Measurements from ENCODE around the gene NBPF4.
"Not testable (repeated sequence)": the region's sequence is repeated elsewhere in the genome, so short reads cannot be mapped to it uniquely, and the experiment has no call there.

Gene NBPF4, protein sequence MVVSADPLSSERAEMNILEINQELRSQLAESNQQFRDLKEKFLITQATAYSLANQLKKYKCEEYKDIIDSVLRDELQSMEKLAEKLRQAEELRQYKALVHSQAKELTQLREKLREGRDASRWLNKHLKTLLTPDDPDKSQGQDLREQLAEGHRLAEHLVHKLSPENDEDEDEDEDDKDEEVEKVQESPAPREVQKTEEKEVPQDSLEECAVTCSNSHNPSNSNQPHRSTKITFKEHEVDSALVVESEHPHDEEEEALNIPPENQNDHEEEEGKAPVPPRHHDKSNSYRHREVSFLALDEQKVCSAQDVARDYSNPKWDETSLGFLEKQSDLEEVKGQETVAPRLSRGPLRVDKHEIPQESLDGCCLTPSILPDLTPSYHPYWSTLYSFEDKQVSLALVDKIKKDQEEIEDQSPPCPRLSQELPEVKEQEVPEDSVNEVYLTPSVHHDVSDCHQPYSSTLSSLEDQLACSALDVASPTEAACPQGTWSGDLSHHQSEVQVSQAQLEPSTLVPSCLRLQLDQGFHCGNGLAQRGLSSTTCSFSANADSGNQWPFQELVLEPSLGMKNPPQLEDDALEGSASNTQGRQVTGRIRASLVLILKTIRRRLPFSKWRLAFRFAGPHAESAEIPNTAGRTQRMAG

DNA sequence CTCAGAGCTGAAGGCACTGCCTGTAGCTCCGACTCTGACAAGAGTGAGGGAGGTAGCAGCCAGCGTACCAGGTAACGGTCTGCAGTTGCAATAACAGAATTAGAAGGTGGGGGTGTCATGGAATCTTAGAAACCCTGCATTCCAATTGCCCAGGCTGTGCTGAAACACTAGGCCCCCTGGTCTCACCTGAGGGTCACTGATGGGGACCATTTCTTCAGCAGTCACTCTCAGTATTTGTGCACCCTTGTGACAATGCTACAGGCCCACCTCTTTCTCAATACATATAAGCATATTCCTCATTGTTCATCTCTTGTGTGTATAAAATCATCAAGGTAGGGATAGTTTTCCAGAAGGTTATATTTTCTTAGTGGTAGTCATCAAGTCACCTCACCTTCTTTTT lies at the start of gene NBPF4:
Gene NBPF4, minus strand, starts transcription at position 101 of the 400 bp plus-strand sequence. CDS start 315 bp downstream, outside the sequence.
- DNase-seq = not testable (repeated sequence)

DNA sequence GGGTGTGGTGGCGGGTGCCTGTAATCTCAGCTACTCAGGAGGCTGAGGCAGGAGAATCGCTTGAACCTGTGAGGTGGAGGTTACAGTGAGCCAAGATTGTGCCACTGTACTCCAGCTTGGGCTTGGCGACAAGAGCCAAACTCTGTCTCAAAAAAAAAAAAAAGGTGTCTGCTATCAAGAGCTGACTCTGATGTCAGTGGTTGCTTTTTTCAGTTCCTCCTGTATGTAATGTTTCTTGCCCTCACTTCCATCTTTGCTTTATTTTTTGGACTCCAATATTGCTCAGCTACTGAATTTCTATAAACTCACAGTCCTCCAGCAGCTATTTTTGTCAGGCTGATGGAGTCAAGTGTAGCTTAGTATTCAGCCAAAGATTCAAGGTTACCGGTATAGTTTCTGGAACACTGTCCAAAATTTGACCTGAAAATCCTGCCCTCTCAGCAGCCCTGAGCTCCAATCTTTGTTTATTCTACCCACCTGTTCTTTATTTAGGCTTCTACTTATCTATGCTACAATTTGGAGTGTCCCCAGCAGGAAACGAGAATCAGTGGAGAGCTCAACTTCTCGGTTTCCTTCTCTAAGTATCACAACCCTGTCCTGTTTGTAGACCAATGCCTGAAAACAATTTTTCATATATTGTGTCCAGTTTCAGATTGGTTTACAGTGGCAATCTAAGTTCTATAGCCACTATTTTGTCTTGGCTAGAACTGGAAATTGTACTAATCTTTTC lies 38.8 kb upstream of the NBPF4 start:
- DNase-seq = not testable (repeated sequence)

DNA sequence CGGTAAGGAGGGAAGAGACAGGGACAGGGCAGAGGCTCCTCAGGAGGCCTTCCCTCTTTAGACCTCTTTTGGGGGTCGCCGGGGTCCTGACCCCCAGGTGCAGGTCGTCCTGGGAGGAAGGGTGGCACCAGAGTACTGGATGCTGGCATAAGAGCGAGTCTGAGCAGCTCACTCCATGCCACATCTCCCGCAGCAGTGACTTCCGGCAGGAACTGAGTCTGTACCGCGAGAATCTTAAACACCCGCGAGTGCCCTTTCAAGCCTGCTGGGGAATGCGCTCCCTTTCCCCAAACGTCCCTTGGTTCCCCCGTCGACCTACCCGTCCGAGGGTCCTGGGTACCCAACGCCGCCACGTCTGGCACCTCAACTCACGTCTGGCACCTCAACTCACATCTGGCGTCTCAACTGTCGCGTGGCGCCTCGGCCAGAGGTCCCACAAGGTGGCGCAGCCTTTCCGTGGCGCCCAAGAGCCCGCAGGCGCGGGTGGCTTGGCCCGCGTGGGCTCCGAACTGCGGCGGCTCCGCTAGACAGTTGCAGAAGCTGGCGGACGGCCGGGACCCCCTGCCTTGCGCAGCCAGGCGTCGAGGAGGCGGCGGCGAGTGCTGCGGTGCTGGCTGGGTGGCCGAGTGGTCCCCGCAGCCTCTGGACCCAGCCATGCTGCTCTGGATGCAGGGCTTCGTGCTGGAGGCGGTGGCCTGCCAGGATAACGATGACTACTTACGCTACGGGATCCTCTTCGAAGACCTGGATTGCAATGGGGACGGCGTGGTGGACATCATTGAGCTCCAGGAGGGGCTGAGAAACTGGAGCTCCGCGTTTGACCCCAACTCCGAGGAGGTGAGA lies 28.8 kb upstream of the NBPF4 start:
- not testable (repeated sequence) for DNase-seq

DNA sequence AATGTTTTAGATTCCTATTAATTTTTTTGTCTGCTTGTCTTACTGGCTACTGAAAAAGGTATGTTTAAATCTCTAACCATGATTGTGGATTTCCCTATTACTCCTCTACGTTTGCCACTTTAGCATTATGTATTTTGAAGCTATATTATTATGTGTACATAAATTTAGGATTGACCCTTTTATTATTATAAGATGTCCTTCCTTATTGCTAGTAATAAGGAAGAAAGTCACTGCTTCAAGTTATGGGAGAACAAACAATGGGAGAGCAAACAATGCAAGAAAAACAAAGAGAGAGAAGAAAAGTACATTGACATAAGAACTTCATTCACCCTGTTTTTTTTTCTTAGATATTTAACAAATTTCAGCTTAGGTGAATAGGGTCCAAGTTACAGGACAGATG lies 23.2 kb upstream of the NBPF4 start:
- not testable (repeated sequence) for DNase-seq

DNA sequence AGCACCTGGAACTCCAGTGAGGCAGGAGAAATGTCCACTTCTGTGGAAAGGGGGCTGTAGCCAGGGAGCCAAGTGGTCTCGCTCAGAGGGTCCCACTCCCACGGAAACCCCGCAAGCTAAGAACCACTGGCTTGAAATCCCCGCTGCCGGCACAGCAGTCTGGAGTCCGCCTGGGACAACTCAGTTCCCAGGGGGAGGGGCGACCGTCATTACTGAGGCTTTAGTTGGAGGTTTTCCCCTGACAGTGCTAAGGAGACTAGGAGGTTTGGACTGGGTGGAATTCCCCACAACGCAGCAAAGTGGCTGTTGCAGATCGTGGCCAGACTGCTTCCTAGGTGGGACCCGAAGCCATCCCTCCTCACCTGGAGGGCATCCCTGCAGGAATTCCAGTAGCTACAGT lies 18.1 kb upstream of the NBPF4 start:
- DNase-seq = not testable (repeated sequence)

DNA sequence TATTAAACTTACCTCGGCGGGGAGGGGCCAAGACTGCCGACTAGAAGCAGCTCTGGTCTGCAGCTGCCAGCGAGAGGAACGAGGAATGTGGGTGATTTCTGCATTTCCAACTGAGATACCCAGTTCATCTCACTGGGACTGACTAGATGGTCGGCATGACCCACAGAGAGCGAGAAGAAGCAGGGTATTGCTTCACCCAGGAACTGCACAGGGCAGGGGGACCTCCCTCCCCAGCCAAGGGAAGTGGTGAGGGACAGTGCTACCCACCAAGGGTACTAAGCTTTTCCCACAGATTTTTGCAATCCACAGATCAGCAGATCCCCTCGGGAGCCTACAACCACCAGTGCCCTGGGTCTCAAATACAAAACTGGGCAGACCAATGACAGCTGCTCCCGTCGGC lies 17.6 kb upstream of the NBPF4 start:
- DNase-seq = not testable (repeated sequence)

DNA sequence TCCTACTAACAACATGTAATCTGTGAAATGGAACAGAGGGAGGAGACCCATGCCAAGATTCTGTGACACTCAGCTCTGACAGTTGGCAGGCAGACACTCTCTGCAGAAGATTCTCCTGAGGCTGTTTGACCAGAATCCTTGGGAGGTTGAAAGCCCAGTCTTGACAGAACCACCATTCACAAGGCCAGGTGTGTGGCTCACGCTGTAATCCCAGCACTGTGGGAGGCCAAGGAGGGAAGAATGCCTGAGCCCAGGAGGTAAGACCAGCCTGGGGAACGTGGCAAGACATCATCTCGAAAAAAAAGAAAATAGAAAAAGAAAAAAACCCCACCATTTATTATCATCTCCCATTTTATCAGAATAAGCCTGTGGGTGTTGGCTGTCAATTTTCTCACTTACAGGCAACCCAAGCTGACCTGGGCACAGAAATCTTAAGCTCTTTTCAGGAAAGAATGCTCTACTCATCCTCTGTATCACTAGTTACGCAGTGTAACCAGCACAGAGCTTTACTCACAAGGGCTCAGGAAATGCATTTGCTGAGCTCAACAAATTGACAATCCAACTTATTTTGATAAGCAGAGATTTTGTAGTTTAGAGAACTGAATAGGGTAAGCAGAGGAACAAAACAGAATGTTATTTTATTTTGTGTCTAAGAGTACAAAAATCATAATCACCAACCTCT lies 16.8 kb upstream of the NBPF4 start:
- DNase-seq = not testable (repeated sequence)

DNA sequence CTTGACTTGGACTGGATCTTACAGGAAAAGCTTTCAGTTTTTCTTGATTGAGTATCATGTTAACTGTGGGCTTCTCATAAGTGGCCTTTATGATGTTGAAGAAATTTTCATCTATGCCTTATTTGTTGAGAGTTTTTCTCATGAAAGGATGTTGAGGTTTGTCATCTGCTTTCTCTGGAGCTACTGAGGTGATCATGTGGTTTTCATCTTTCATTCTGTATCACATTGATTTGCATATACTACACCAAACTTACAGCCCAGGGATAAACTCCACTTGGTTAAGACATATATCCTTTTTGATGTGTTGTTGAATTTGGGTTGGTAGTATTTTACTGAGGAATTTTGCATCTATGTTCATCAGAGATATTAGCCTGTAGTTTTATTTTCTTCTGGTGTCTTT lies 11.6 kb upstream of the NBPF4 start:
- DNase-seq = not testable (repeated sequence)

DNA sequence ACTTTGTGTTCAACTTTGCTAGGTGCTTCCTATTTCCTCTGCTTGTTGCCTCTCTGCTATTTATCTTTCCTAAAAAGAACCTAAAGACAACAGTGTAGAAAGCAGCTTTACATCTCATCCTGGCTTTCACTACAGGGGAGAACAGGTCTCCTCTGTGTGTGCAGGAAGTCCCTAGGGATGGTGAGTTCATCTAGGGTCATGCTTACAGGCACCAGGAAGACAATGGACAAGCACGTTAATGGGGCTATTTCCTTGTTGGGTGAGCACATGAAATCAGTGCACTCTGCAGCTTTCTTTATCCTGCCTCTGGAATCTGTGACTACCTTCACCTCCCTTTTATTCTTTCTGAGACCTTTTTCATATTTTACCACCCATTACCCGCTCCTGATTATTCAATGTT lies 4.5 kb downstream of the NBPF4 start:
- not testable (repeated sequence) for DNase-seq

DNA sequence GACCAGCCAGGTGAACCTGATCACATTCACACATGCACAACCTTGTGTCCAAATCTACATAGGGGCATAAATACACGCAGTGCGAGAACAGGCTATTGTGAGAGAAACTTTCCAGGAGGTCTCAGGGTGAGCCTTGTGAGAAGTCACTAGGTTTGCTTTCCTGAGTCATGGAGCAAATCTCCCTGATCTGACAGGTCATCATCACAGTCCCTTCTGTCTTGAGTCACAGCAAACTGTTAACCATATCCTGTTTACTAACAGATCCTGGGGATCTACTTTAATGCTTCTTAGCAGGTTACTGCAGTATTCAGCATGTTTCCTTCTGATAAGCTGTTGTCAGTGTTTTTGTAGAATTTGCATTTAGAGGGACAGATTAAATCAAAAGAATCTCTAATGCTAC lies 8.6 kb downstream of the NBPF4 start:
- not testable (repeated sequence) for DNase-seq

DNA sequence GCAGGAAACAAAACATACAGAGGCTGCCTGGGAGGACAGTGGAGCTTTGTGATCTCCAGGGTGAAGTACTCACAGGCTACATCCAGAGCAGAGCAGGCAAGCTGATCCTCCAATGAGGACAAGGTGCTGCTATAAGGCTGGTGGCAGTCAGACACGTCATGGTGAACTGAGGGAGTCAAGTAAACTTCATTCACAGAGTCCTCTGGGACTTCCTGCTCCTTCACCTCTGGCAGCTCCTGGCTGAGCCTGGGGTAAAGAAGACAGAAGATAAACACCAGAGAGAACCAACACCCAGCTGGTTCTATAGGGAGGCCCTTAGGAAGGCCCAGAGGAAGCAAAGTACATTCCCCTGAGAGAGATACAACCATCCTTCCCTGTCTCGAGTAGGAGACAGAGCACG lies 11.7 kb downstream of the NBPF4 start:
- DNase-seq = not testable (repeated sequence)

DNA sequence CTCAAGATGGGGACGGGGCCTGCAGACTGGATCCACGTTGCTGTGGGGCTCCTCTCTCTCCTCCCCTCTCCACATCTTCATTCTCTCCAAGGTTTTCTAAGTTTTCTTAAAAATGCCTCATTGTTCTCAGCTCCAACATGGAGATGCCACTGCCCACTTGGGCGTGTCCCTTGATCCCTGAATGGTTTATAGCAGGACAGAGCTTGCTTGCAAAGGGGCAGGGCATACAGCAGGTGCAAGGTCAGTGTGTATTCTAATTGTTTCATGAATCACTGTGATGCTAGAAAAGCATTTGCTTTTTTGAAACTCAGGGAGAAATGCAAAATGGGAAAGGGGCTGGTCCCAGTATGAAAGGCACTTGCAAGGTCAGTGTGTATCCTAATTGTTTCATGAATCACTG lies 13.9 kb downstream of the NBPF4 start:
- not testable (repeated sequence) for DNase-seq

DNA sequence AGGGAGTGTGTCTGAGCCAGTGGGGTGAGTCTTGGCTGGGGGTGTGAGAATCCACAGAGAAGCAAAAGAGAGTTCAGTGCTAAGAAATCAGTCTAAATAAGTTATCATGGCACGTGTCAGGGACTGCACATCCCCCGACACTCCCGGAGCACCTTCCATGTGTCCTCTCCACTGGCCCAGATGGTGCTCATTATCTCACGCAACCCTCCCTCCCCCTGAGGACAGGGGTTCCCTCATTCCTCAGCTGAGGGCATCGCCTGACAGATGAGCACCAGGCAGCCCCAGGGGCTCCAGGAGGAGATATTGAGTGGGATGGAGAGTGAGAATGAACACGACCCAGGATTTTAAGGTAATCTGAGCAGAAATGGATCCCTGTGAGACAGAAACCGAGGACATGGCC lies 16.1 kb downstream of the NBPF4 start:
- not testable (repeated sequence) for DNase-seq

DNA sequence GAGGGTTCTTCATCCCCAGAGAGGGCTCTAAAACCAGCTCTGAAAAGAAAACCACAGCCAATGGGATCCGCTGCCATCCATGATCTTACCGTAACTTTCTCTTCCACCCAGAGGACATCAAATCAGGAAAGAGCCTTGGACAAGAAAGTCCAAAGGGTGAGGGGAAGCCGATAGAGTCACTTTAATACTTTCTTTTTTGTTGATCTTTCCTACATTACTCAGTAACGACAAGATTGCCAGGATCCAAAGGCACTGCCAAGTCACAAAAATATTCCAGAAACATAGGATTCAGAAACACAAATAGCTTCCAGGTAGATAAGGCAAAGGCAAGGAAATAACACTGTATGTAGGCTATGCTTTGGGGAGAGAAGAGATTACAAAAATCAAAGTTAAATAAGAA lies 17.0 kb downstream of the NBPF4 start:
- not testable (repeated sequence) for DNase-seq

DNA sequence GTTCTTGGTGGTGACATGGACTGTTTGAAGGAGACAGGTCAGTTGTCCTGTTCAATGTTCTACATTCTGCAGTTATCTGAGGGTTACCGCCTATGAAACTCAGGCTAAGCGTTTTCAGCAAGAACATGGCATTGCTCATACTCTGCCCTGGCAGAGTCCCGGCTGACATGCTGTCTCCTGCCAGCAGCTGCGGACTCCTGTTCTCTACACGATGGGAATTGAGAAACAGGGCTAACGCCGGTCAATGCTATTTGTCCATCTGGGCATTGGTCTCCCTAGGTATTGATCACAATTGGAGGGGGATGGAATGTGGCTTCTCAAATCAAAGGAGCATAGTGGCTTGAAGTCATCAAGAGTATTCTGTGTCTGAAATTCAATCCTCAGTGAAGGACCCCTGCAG lies 20.6 kb downstream of the NBPF4 start:
- DNase-seq = not testable (repeated sequence)

DNA sequence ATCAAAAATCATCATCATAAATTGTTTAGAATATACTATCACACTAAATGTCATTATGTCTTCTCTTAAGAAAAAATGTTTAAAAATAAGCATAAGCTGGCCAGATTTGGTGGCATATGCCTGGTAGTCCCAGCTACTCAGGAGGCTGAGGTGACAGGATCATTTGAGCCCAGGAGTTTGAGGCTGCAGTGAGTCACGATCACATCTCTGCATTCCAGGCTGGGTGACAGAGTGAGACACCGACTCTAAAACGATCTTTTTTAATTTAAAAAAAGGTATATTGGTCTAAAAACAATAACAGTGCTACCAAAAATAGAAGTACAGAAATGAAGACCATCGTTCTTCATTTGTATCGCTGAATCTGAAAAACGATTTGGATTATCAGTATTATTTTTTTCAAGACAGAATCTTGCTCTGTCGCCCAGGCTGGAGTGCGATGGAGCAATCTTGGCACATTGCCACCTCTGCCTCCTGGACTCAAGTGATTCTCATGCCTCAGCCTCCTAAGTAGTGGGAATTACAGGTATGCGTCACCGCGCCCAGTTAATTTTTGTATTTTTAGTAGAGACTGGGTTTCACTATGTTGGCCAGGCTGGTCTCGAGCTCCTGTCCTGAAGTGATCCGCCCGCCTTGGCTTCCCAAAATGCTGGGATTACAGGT lies 26.2 kb downstream of the NBPF4 start:
- DNase-seq = not testable (repeated sequence)

DNA sequence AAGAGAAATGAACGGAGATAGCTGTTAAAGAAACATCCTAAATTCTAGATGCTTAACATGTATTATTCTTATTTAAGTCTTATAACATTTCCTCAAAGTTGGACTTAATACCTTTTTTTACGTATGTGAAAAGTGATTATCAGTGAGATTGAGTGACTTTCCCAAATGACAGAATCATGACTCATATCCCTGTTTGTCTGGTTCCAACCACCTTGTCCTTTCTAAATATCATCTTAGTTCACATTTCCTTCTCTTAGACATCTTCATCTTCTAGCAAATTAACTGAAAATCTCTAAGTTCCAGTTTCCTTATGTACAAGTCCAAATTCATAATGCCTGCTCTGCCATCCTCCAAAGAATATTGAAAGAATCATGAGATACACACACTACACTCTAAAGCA lies 26.9 kb downstream of the NBPF4 start:
- not testable (repeated sequence) for DNase-seq

DNA sequence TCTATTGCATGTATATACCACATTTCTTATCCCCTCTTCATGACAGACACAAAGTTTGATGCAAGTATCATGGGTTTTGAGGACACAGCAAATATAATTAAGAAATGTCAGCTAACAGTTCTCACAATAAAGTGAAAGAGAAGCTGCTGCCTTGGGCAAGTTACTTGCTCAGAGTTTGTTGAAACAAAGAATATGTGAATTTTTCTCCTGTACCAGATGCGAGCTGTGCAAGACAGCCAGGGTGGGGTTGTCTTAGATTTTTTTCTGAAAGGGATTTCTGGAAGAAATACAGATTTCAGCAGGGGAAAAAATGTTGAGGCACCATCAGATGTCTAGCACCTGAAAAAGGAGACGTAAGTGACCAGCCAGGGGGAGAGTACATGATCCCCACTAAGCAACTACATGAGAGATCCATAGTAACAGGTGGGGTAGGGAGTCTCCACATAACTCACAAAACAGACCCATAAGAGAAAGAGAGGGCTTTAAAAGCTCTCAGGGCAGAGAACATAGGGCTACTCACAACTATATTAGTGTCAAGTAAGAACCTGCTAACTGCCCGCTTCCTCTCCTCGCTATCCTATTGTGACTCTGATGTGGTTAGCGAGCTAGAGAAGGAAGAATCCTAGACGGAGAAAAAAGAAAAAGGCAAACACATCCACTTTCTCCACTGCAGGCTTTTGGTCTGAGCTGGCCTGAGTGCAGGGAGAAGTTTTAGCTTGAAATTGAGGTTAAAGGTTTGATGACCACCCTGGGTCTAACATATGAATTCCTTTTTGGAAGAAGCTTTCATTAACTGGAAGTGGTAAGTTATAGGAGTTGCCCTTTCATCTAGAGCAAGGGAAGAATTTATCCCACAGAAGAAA lies 27.6 kb downstream of the NBPF4 start:
- not testable (repeated sequence) for DNase-seq

DNA sequence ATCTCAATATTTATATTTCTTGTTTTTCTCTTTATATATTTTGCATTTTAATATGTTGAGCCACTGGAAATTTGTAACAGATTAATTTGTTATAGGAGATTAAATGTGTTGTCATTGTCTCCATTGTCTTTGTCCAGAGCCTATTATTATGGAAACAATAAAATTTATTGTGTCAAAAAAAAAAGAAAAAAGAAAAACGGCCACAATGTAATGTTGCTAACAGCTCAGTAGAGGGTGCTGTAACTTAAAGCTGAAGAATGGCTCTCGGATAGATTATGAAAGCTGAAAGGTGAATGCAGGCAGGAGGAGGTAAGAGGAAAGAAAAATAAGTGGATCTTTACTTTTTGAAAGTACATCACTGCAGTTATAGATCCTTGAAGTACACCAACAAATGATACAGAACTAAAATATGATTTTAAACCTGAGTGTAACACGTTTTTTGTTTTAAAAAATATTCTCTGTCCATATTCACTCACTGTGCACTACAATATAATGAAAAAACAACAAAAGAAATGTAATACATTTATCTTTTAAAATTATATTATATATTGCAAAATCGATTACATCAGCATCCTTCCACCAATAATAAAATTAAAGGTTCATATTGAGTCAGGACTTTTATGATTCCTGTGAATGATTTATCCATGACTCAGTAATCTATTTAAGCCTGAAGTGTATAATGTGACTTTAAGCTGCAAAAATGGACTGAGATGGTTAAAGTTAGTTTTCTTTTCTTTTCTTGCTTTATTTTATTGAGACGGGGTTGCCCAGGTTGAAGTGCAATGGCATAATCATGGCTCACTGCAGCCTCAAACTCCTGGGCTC lies 29.0 kb downstream of the NBPF4 start:
- DNase-seq = not testable (repeated sequence)
